ENCODE results near the gene CCL3.

- no peak for TF ChIP-seq REST (IDR thresholded peaks at IDR 0.05; ENCODE audit: unreplicated experiment)
- TF ChIP-seq, protein P1, sequence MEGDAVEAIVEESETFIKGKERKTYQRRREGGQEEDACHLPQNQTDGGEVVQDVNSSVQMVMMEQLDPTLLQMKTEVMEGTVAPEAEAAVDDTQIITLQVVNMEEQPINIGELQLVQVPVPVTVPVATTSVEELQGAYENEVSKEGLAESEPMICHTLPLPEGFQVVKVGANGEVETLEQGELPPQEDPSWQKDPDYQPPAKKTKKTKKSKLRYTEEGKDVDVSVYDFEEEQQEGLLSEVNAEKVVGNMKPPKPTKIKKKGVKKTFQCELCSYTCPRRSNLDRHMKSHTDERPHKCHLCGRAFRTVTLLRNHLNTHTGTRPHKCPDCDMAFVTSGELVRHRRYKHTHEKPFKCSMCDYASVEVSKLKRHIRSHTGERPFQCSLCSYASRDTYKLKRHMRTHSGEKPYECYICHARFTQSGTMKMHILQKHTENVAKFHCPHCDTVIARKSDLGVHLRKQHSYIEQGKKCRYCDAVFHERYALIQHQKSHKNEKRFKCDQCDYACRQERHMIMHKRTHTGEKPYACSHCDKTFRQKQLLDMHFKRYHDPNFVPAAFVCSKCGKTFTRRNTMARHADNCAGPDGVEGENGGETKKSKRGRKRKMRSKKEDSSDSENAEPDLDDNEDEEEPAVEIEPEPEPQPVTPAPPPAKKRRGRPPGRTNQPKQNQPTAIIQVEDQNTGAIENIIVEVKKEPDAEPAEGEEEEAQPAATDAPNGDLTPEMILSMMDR (conservative IDR thresholded peaks at IDR 0.05; ENCODE audit: low read depth in 2 of 2), result no peak
- no peak for TF ChIP-seq EZH2 (IDR thresholded peaks at IDR 0.05; ENCODE audit: low read depth, unreplicated experiment)
- TF ChIP-seq EZH2phosphoT487 (IDR thresholded peaks at IDR 0.05; ENCODE audit: unreplicated experiment), result no peak
- no peak for TF ChIP-seq POLR2AphosphoS5 (IDR thresholded peaks at IDR 0.05; ENCODE audit: low read depth)
- no peak for TF ChIP-seq CREB1 (CRISPR knock-in tag; IDR thresholded peaks at IDR 0.05; ENCODE audit: low read depth)
Observed at GRCh38 chr17:36070427-36070826, 19.5 kb downstream of the CCL3 start.
